Measurements from ENCODE around the gene HDDC3.
A peak's percentile ranks its signal among the peaks of the same experiment; 100 is the strongest.

The HDDC3 gene

GRCh38 chr15:90953947-90954711, 21.8 kb upstream of the HDDC3 start:
- DNase-seq = no peak

- DNase-seq = no peak
Observed at GRCh38 chr15:90952901-90953677, 20.7 kb upstream of the HDDC3 start.

- DNase-seq = no peak
Observed at GRCh38 chr15:90950676-90951075, 18.3 kb upstream of the HDDC3 start.

- no peak for DNase-seq
Observed at GRCh38 chr15:90949979-90950675, 17.8 kb upstream of the HDDC3 start.

- DNase-seq = no peak
Observed at GRCh38 chr15:90948506-90948905, 16.2 kb upstream of the HDDC3 start.

- no peak for DNase-seq
Observed at GRCh38 chr15:90947577-90948357, 15.4 kb upstream of the HDDC3 start.

- no peak for DNase-seq
Observed at GRCh38 chr15:90946941-90947576, 14.7 kb upstream of the HDDC3 start.

- DNase-seq = no peak
Observed at GRCh38 chr15:90946538-90946937, 14.2 kb upstream of the HDDC3 start.

- DNase-seq = no peak
Observed at GRCh38 chr15:90945091-90945490, 12.7 kb upstream of the HDDC3 start.

- DNase-seq = no peak
Observed at GRCh38 chr15:90942354-90943120, 10.2 kb upstream of the HDDC3 start.

- no peak for DNase-seq
Observed at GRCh38 chr15:90941038-90941437, 8.7 kb upstream of the HDDC3 start.

- no peak for DNase-seq
Observed at GRCh38 chr15:90939756-90940155, 7.4 kb upstream of the HDDC3 start.

GRCh38 chr15:90938261-90938660, 5.9 kb upstream of the HDDC3 start:
- no peak for DNase-seq

- DNase-seq = no peak
Observed at GRCh38 chr15:90936823-90937222, 4.5 kb upstream of the HDDC3 start.

- peak; percentile 83 to 84 for DNase-seq
Observed at GRCh38 chr15:90934949-90935751, 2.8 kb upstream of the HDDC3 start, which contains the start of gene UNC45A. Gene UNC45A (plus strand): TSS chr15:90935285. CDS start chr15:90935325, 40 bp downstream.

- DNase-seq = peak; percentile 81 to 88
Observed at GRCh38 chr15:90934256-90934948, 2.1 kb upstream of the HDDC3 start.

- no peak for DNase-seq
Observed at GRCh38 chr15:90933301-90933700, 952 bp upstream of the HDDC3 start.

- no peak for DNase-seq
Observed at GRCh38 chr15:90932660-90932991, 277 bp upstream of the HDDC3 start.

GRCh38 chr15:90931575-90931827, 848 bp downstream of the HDDC3 start:
- no peak for DNase-seq

GRCh38 chr15:90930861-90931574, 1.3 kb downstream of the HDDC3 start:
- DNase-seq = no peak
